ENCODE measurements around the gene HLX.

The HLX gene

GRCh38 chr1:220888417-220888986 is 9.3 kb downstream of the HLX start:
- TF ChIP-seq EZH2 (IDR thresholded peaks at IDR 0.05; ENCODE audit: borderline replicate concordance, low read depth, low read length, severe bottlenecking): no peak
- no peak for TF ChIP-seq CTCF (IDR thresholded peaks at IDR 0.05; ENCODE audit: borderline replicate concordance, extremely low read depth, low read length, poor library complexity, severe bottlenecking)
- H4K20me1 ChIP-seq (ENCODE audit: insufficient read depth, low read length): no peaks in the 10 kb centered on the region
- DNase-seq (no peak), ATAC-seq (ENCODE audit: insufficient read depth, low read depth) (no peak)
- no peaks in the 10 kb centered on the region for H3K79me2 ChIP-seq (ENCODE audit: insufficient read depth, low read length)
- H3K9me3 ChIP-seq (ENCODE audit: insufficient read depth, low read length, severe bottlenecking): peaks cover 3% of the 10 kb centered on the region
- no peak overlapping the region for H3K27ac ChIP-seq (ENCODE audit: low read length)
- H3K27me3 ChIP-seq (ENCODE audit: insufficient read depth, low read length, poor library complexity): no peaks in the 10 kb centered on the region
- H3K4me1 ChIP-seq (ENCODE audit: insufficient read depth, low read length): no peaks in the 10 kb centered on the region
- no peak overlapping the region for H3K4me2 ChIP-seq (ENCODE audit: insufficient read depth, low read length)
- H2AFZ ChIP-seq (ENCODE audit: low read depth, low read length): no peak overlapping the region
- no peak overlapping the region for H3K9ac ChIP-seq (ENCODE audit: low read depth, low read length)
- no peak overlapping the region for H3K4me3 ChIP-seq (ENCODE audit: low read depth in 1 of 2, low read length in 2 of 2)
- no peaks in the 10 kb centered on the region for H3K36me3 ChIP-seq (ENCODE audit: insufficient read depth, low read length)

- Histone ChIP-seq H3K27ac (ENCODE audit: low read length) (no peak overlapping the region), H3K4me2 (ENCODE audit: insufficient read depth, low read length) (no peak overlapping the region), H3K36me3 (ENCODE audit: insufficient read depth, low read length) (no peaks in the 10 kb centered on the region), H3K4me3 (ENCODE audit: low read depth in 1 of 2, low read length in 2 of 2) (no peak overlapping the region), H2AFZ (ENCODE audit: low read depth, low read length) (no peak overlapping the region), H3K79me2 (ENCODE audit: insufficient read depth, low read length) (no peaks in the 10 kb centered on the region), H3K27me3 (ENCODE audit: insufficient read depth, low read length, poor library complexity) (no peaks in the 10 kb centered on the region), H3K9me3 (ENCODE audit: insufficient read depth, low read length, severe bottlenecking) (peaks cover 3% of the 10 kb centered on the region), H3K4me1 (ENCODE audit: insufficient read depth, low read length) (no peaks in the 10 kb centered on the region), H4K20me1 (ENCODE audit: insufficient read depth, low read length) (no peaks in the 10 kb centered on the region), H3K9ac (ENCODE audit: low read depth, low read length) (no peak overlapping the region)
- DNase-seq (no peak), ATAC-seq (ENCODE audit: insufficient read depth, low read depth) (no peak)
- TF ChIP-seq CTCF (IDR thresholded peaks at IDR 0.05; ENCODE audit: borderline replicate concordance, extremely low read depth, low read length, poor library complexity, severe bottlenecking) (no peak), EZH2 (IDR thresholded peaks at IDR 0.05; ENCODE audit: borderline replicate concordance, low read depth, low read length, severe bottlenecking) (no peak)
These were observed 10.1 kb downstream of the HLX start for GRCh38 chr1:220889333-220889732.

- no peak overlapping the region for H2AFZ ChIP-seq (ENCODE audit: low read depth, low read length)
These were observed 10.6 kb downstream of the HLX start for GRCh38 chr1:220889848-220890287.

More at GRCh38 chr1:220889848-220890287, 10.6 kb downstream of the HLX start:
- H3K79me2 ChIP-seq (ENCODE audit: insufficient read depth, low read length): no peaks in the 10 kb centered on the region
- H3K4me3 ChIP-seq (ENCODE audit: low read depth in 1 of 2, low read length in 2 of 2): no peak overlapping the region
- no peak overlapping the region for H3K27ac ChIP-seq (ENCODE audit: low read length)
- no peaks in the 10 kb centered on the region for H4K20me1 ChIP-seq (ENCODE audit: insufficient read depth, low read length)
- H3K4me1 ChIP-seq (ENCODE audit: insufficient read depth, low read length): no peaks in the 10 kb centered on the region
- no peak overlapping the region for H3K4me2 ChIP-seq (ENCODE audit: insufficient read depth, low read length)
- TF ChIP-seq CTCF (IDR thresholded peaks at IDR 0.05; ENCODE audit: borderline replicate concordance, extremely low read depth, low read length, poor library complexity, severe bottlenecking): no peak
- TF ChIP-seq EZH2 (IDR thresholded peaks at IDR 0.05; ENCODE audit: borderline replicate concordance, low read depth, low read length, severe bottlenecking): no peak
- ATAC-seq (ENCODE audit: insufficient read depth, low read depth) (no peak), DNase-seq (no peak)
- H3K9ac ChIP-seq (ENCODE audit: low read depth, low read length): no peak overlapping the region
- H3K27me3 ChIP-seq (ENCODE audit: insufficient read depth, low read length, poor library complexity): no peaks in the 10 kb centered on the region
- peaks cover 3% of the 10 kb centered on the region for H3K9me3 ChIP-seq (ENCODE audit: insufficient read depth, low read length, severe bottlenecking)
- no peaks in the 10 kb centered on the region for H3K36me3 ChIP-seq (ENCODE audit: insufficient read depth, low read length)
